ENCODE results near the gene PNPLA1.

GRCh38 chr6:36336779-36337241, 67.0 kb downstream of the PNPLA1 start, which contains the start of gene BNIP5:
- TF ChIP-seq SP1 (IDR thresholded peaks at IDR 0.05; ENCODE audit: low read depth), result no peak
- no peak for TF ChIP-seq CTCF (IDR thresholded peaks at IDR 0.05 in 2 of 3, conservative IDR thresholded peaks at IDR 0.05 in 1 of 3; ENCODE audit: borderline replicate concordance in 1 of 3, insufficient read depth in 1 of 3, low read depth in 2 of 3, low read length in 2 of 3)
- TF ChIP-seq POLR2A (IDR thresholded peaks at IDR 0.05; ENCODE audit: borderline replicate concordance, extremely low read depth, insufficient read depth, insufficient read length), result no peak
- no peak for TF ChIP-seq MAX (IDR thresholded peaks at IDR 0.05)
- no peak for TF ChIP-seq ZFX (IDR thresholded peaks at IDR 0.05)
- no peak for TF ChIP-seq POLR2AphosphoS5 (IDR thresholded peaks at IDR 0.05; ENCODE audit: low read depth, low read length)
- TF ChIP-seq EZH2 (IDR thresholded peaks at IDR 0.05), result no peak
- TF ChIP-seq, protein P1, sequence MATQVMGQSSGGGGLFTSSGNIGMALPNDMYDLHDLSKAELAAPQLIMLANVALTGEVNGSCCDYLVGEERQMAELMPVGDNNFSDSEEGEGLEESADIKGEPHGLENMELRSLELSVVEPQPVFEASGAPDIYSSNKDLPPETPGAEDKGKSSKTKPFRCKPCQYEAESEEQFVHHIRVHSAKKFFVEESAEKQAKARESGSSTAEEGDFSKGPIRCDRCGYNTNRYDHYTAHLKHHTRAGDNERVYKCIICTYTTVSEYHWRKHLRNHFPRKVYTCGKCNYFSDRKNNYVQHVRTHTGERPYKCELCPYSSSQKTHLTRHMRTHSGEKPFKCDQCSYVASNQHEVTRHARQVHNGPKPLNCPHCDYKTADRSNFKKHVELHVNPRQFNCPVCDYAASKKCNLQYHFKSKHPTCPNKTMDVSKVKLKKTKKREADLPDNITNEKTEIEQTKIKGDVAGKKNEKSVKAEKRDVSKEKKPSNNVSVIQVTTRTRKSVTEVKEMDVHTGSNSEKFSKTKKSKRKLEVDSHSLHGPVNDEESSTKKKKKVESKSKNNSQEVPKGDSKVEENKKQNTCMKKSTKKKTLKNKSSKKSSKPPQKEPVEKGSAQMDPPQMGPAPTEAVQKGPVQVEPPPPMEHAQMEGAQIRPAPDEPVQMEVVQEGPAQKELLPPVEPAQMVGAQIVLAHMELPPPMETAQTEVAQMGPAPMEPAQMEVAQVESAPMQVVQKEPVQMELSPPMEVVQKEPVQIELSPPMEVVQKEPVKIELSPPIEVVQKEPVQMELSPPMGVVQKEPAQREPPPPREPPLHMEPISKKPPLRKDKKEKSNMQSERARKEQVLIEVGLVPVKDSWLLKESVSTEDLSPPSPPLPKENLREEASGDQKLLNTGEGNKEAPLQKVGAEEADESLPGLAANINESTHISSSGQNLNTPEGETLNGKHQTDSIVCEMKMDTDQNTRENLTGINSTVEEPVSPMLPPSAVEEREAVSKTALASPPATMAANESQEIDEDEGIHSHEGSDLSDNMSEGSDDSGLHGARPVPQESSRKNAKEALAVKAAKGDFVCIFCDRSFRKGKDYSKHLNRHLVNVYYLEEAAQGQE (IDR thresholded peaks at IDR 0.05; ENCODE audit: low read depth), result no peak

All from HCT116 (cell line).